Smooth muscle cell (in vitro differentiated cells): ENCODE measurements around the gene MEG3. TPM values are rescaled to one million over a fixed set of nuclear protein-coding genes. Genes with fewer than 3 reads are reported as not detected.

Experiments used
- DNase-seq: peaks from one replicate; lab custom pipeline; 2025; ENCODE audit not compliant: unreplicated experiment; lab: John Stamatoyannopoulos, UW
- H2AFZ ChIP-seq: fragments of 200-600 bp; sonication (generic); 2 replicates; pipeline ENCODE4 v1.6.0; 2016; ENCODE audit warnings: antibody characterized with exemption, low read depth, mild to moderate bottlenecking
- H3F3A ChIP-seq: fragments of 200-600 bp; sonication (generic); 2 replicates; pipeline ENCODE4 v1.6.0; 2017; ENCODE audit warnings: antibody characterized with exemption, low read depth
- H3K27ac ChIP-seq: fragments of 200-600 bp; sonication (generic); 2 replicates; pipeline ENCODE4 v1.5.1; 2016; ENCODE audit warnings: low read depth, mild to moderate bottlenecking
- H3K27me3 ChIP-seq: fragments of 200-600 bp; sonication (generic); 2 replicates; pipeline ENCODE4 v1.6.1; 2016; ENCODE audit warnings: low read depth, mild to moderate bottlenecking
- H3K36me3 ChIP-seq: fragments of 200-600 bp; sonication (generic); 2 replicates; pipeline ENCODE4 v1.5.1; 2016; ENCODE audit warnings: low read depth
- H3K4me1 ChIP-seq: fragments of 200-600 bp; sonication (generic); 2 replicates; pipeline ENCODE4 v1.5.1; 2016; ENCODE audit warnings: low read depth
- H3K4me2 ChIP-seq: fragments of 200-600 bp; sonication (generic); 2 replicates; pipeline ENCODE4 v1.6.0; 2016; ENCODE audit warnings: mild to moderate bottlenecking
- H3K4me3 ChIP-seq: fragments of 200-600 bp; sonication (generic); 2 replicates; pipeline ENCODE4 v1.5.1; 2016; ENCODE audit warnings: mild to moderate bottlenecking
- H3K79me2 ChIP-seq: fragments of 200-600 bp; sonication (generic); 2 replicates; pipeline ENCODE4 v1.6.0; 2016; ENCODE audit warnings: low read depth, mild to moderate bottlenecking
- H3K9ac ChIP-seq: fragments of 200-600 bp; sonication (generic); 2 replicates; pipeline ENCODE4 v1.6.0; 2016; ENCODE audit warnings: low read depth
- H3K9me3 ChIP-seq: fragments of 200-600 bp; sonication (generic); replicated peaks from 2 replicates; pipeline ENCODE4 v1.5.1; 2016; ENCODE audit warnings: low read depth
- H4K20me1 ChIP-seq: fragments of 200-600 bp; sonication (generic); 2 replicates; pipeline ENCODE4 v1.6.0; 2016; ENCODE audit warnings: low read depth
- WGBS: methylation state at CpG from one replicate; pipeline ENCODE4 v1.1.7; 2016; ENCODE audit warnings: low lambda C conversion rate; 5-methylcytosine and 5-hydroxymethylcytosine counted together
- polyA plus RNA-seq: library from polyadenylated mRNA; unstranded; fragments of >200 nt; fragmentation: Nextera tagmentation; extraction: Ambion mirVana; gene quantifications from 2 replicates; pipeline ENCODE4 v1.2.1, GENCODE V29; 2016
- total RNA-seq: library from RNA; depleted of rRNA; stranded (reverse); fragments of >200 nt; gene quantifications from 2 replicates; pipeline ENCODE4 v1.2.3, GENCODE V29; 2014
- TF ChIP-seq, protein P1 (sequence below): fragments of 200-600 bp; sonication (generic); IDR thresholded peaks from 2 replicates; pipeline ENCODE4 v1.5.1; 2017; ENCODE audit warnings: borderline replicate concordance, mild to moderate bottlenecking, antibody characterized with exemption; ENCODE audit not compliant: insufficient read depth, poor library complexity, severe bottlenecking

Gene MEG3
- total and polyA plus RNA-seq, 2 experiments from 2014 or later: not detected

DNA sequence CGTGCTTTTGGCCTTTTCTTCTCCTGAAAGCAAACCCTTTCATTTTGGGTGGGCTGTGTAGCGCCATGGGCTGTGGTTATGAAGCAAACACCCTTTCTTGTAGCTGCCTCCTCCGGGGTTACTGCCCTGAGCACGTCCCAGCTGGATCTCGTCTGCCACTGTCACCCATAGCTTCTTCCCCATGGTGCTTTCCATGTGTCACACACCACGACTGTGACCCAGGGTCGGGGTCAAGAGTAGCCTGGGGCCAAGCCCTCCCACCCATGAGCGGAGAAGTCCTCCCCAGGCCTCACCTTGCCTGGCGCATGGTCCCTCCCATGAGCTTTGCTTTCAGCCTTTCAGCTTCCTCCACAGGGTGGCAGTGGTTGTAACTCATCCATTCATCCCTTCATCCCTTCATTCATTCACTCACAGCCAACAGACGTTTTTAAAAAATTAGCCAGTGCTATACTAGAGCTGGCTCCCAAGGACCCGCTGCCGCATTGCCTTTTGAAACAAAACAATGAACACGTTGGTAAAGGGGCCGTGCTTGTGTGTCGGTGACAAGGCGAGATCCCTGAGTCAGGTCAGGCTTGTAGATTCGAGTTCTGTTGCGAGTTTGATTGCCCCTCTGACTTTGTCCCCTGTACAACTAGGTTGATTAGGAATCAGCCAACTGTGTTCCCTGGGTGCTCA lies 29.5 kb downstream of the MEG3 start:
- no peak overlapping the region for H3K27ac ChIP-seq
- 84% methylated on average over 16 of the region's 18 CpGs for WGBS
- no peaks in the 10 kb centered on the region for H3F3A ChIP-seq
- H3K27me3 ChIP-seq: no peaks in the 10 kb centered on the region
- no peak overlapping the region for H2AFZ ChIP-seq
- H3K4me2 ChIP-seq: no peak overlapping the region
- no peak overlapping the region for H3K9ac ChIP-seq
- H4K20me1 ChIP-seq: no peaks in the 10 kb centered on the region
- DNase-seq: no peak
- TF ChIP-seq, protein P1, sequence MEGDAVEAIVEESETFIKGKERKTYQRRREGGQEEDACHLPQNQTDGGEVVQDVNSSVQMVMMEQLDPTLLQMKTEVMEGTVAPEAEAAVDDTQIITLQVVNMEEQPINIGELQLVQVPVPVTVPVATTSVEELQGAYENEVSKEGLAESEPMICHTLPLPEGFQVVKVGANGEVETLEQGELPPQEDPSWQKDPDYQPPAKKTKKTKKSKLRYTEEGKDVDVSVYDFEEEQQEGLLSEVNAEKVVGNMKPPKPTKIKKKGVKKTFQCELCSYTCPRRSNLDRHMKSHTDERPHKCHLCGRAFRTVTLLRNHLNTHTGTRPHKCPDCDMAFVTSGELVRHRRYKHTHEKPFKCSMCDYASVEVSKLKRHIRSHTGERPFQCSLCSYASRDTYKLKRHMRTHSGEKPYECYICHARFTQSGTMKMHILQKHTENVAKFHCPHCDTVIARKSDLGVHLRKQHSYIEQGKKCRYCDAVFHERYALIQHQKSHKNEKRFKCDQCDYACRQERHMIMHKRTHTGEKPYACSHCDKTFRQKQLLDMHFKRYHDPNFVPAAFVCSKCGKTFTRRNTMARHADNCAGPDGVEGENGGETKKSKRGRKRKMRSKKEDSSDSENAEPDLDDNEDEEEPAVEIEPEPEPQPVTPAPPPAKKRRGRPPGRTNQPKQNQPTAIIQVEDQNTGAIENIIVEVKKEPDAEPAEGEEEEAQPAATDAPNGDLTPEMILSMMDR: no peak
- H3K79me2 ChIP-seq: no peaks in the 10 kb centered on the region
- no peaks in the 10 kb centered on the region for H3K36me3 ChIP-seq
- H3K4me1 ChIP-seq: no peaks in the 10 kb centered on the region
- no peaks in the 10 kb centered on the region for H3K9me3 ChIP-seq
- H3K4me3 ChIP-seq: no peak overlapping the region

- TF ChIP-seq, protein P1: no peak
- DNase-seq: no peak
- H3K36me3 ChIP-seq: no peaks in the 10 kb centered on the region
- no peaks in the 10 kb centered on the region for H3K27me3 ChIP-seq
- H3K4me1 ChIP-seq: no peaks in the 10 kb centered on the region
- H3F3A ChIP-seq: no peaks in the 10 kb centered on the region
- no peaks in the 10 kb centered on the region for H3K79me2 ChIP-seq
- no peak overlapping the region for H2AFZ ChIP-seq
- no peaks in the 10 kb centered on the region for H4K20me1 ChIP-seq
- H3K9ac ChIP-seq: no peak overlapping the region
- no peak overlapping the region for H3K27ac ChIP-seq
- no peak overlapping the region for H3K4me3 ChIP-seq
- H3K4me2 ChIP-seq: no peak overlapping the region
- 93% methylated on average over 20 of the region's 20 CpGs for WGBS
- no peaks in the 10 kb centered on the region for H3K9me3 ChIP-seq
Measured at GRCh38 chr14:100856056-100856950, 30.4 kb downstream of the MEG3 start.

GRCh38 chr14:100857233-100857922 lies 31.5 kb downstream of the MEG3 start:
- H3K27ac ChIP-seq: no peak overlapping the region
- no peak overlapping the region for H3K4me2 ChIP-seq
- no peaks in the 10 kb centered on the region for H3K27me3 ChIP-seq
- 91% methylated on average over 14 of the region's 14 CpGs for whole genome bisulfite sequencing
- H3K4me3 ChIP-seq: no peak overlapping the region
- no peak overlapping the region for H2AFZ ChIP-seq
- H3F3A ChIP-seq: no peaks in the 10 kb centered on the region
- TF ChIP-seq, protein P1: no peak
- H3K36me3 ChIP-seq: no peaks in the 10 kb centered on the region
- no peaks in the 10 kb centered on the region for H3K79me2 ChIP-seq
- H3K9ac ChIP-seq: no peak overlapping the region
- no peak for DNase-seq
- H4K20me1 ChIP-seq: no peaks in the 10 kb centered on the region
- no peaks in the 10 kb centered on the region for H3K4me1 ChIP-seq
- H3K9me3 ChIP-seq: no peaks in the 10 kb centered on the region
